Body of pancreas (tissue), 4 donors: ENCODE measurements around the gene GLTP.

Experiments used
- POLR2A ChIP-seq, 3 donors: fragments of 450-650 bp; IDR thresholded peaks; one replicate each; pipeline ENCODE4 v1.6.1; 2016; ENCODE audit warnings: antibody characterized with exemption in 3 of 3, mild to moderate bottlenecking in 2 of 3
- TF ChIP-seq, protein P1 (sequence below), 7 experiments: fragments of 450-650 bp in 4 of 7; fragments of 200-600 bp in 3 of 7; sonication (generic) in 3 of 7; IDR thresholded peaks; one replicate each; pipeline ENCODE4 v1.5.1; 2016 to 2019; ENCODE audit warnings: antibody characterized with exemption in 7 of 7

DNA sequence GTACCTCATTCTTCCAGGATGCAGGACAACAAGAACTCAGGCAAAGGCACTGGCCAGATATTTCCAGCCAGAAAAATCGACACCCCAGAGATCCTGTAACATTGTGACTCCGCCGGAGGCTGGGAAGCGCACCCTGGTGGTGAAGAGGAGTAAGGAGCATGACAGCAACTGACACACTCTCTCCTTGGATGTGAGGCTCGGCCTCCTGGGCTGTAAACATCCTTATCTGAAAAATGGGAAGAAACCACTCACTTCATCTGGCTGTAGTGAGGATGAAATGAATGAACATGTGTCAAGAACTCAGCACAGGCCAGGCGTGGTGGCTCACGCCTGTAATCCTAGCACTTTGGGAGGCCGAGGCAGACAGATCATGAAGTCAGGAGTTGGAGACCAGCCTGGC lies 47.3 kb upstream of the GLTP start:
- TF ChIP-seq, protein P1, sequence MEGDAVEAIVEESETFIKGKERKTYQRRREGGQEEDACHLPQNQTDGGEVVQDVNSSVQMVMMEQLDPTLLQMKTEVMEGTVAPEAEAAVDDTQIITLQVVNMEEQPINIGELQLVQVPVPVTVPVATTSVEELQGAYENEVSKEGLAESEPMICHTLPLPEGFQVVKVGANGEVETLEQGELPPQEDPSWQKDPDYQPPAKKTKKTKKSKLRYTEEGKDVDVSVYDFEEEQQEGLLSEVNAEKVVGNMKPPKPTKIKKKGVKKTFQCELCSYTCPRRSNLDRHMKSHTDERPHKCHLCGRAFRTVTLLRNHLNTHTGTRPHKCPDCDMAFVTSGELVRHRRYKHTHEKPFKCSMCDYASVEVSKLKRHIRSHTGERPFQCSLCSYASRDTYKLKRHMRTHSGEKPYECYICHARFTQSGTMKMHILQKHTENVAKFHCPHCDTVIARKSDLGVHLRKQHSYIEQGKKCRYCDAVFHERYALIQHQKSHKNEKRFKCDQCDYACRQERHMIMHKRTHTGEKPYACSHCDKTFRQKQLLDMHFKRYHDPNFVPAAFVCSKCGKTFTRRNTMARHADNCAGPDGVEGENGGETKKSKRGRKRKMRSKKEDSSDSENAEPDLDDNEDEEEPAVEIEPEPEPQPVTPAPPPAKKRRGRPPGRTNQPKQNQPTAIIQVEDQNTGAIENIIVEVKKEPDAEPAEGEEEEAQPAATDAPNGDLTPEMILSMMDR (IDR thresholded peaks at IDR 0.05): peak; percentile 32 to 65 (median 51)
- TF ChIP-seq POLR2A (IDR thresholded peaks at IDR 0.05): no peak
